Gastroesophageal sphincter (tissue), 4 donors: ENCODE results near the gene PRKAG2. TPM values are rescaled to one million over a fixed set of nuclear protein-coding genes. Genes with fewer than 3 reads are reported as not detected.

Source experiments
- ATAC-seq: fragments of 150-250 bp; one replicate; pipeline ENCODE4 v1.9.1; 2016; ENCODE audit warnings: mild to moderate bottlenecking, moderate library complexity
- H3K27ac ChIP-seq, 4 donors: fragments of 200-600 bp; sonication (generic) in 3 of 4; 1 replicate in 3 of 4; 2 replicates in 1 of 4; pipeline ENCODE4 v1.5.1; 2016 to 2019
- H3K27me3 ChIP-seq: fragments of 200-600 bp; sonication (generic); one replicate; pipeline ENCODE4 v1.5.1; 2019
- H3K36me3 ChIP-seq, 2 donors: fragments of 200-600 bp; sonication (generic); one replicate each; pipeline ENCODE4 v1.5.1; 2019; ENCODE audit warnings: control low read depth in 1 of 2
- H3K4me1 ChIP-seq, 3 donors: fragments of 200-600 bp; sonication (generic); 1 replicate in 2 of 3; 2 replicates in 1 of 3; pipeline ENCODE4 v1.5.1; 2016 to 2019; ENCODE audit warnings: control low read depth in 2 of 3
- H3K4me3 ChIP-seq, 2 donors: fragments of 200-600 bp; sonication (generic); one replicate each; pipeline ENCODE4 v1.5.1; 2019; ENCODE audit warnings: mild to moderate bottlenecking in 1 of 2, moderate library complexity in 1 of 2
- H3K9me3 ChIP-seq, 3 donors: fragments of 200-600 bp; sonication (generic); one replicate each; pipeline ENCODE4 v1.5.1; 2017 to 2019; ENCODE audit warnings: control low read depth in 2 of 3
- CTCF ChIP-seq, 4 experiments: fragments of 200-600 bp in 2 of 4; fragments of 450-650 bp in 2 of 4; sonication (generic) in 1 of 4; IDR thresholded peaks; one replicate each; pipeline ENCODE4 v1.5.1; 2017 to 2019; ENCODE audit warnings: antibody characterized with exemption in 4 of 4, mild to moderate bottlenecking in 2 of 4, moderate library complexity in 2 of 4
- EP300 ChIP-seq: sonication (generic); formaldehyde crosslinking; IDR thresholded peaks from one replicate; pipeline ENCODE4 v1.6.1; 2017; ENCODE audit warnings: antibody characterized with exemption, mild to moderate bottlenecking
- POLR2A ChIP-seq, 2 donors: fragments of 450-650 bp; IDR thresholded peaks; one replicate each; pipeline ENCODE4 v1.6.1; 2017; ENCODE audit warnings: antibody characterized with exemption in 2 of 2, mild to moderate bottlenecking in 2 of 2, moderate library complexity in 1 of 2
- POLR2AphosphoS5 ChIP-seq: sonication (generic); formaldehyde crosslinking; IDR thresholded peaks from one replicate; pipeline ENCODE4 v1.6.1; 2017; ENCODE audit warnings: antibody characterized with exemption
- WGBS, 2 donors: methylation state at CpG; one replicate each; pipeline ENCODE4 v1.1.5; 2018; ENCODE audit warnings: low coverage in 1 of 2; 5-methylcytosine and 5-hydroxymethylcytosine counted together
- total RNA-seq, 4 donors: library from RNA; depleted of rRNA; stranded (reverse); fragments of >200 nt; gene quantifications; one replicate each; pipeline ENCODE4 v1.1.0, GENCODE V29; 2016

The PRKAG2 gene
- total RNA-seq, 4 donors from 2014 or later = 48.9 to 89.0 (median 75.7) TPM

- H3K4me1 ChIP-seq = no peaks in the 10 kb centered on the region
- TF ChIP-seq POLR2A (IDR thresholded peaks at IDR 0.05) = no peak
- no peak for TF ChIP-seq EP300
- TF ChIP-seq CTCF (IDR thresholded peaks at IDR 0.05) = no peak
- TF ChIP-seq POLR2AphosphoS5 = no peak
- WGBS, 2 donors = 43 to 90% methylated on average over 2 to 5 of the region's 12 CpGs
- H3K4me3 ChIP-seq = no peak overlapping the region
- H3K36me3 ChIP-seq = no peaks in the 10 kb centered on the region
- peaks cover 63% of the 10 kb centered on the region for H3K27me3 ChIP-seq
- no peaks in the 10 kb centered on the region for H3K9me3 ChIP-seq
- no peak overlapping the region for H3K27ac ChIP-seq
- ATAC-seq = no peak
These were observed 13.6 kb upstream of the PRKAG2 start for GRCh38 chr7:151890355-151891004.

GRCh38 chr7:151889406-151890354, 12.8 kb upstream of the PRKAG2 start:
- no peaks in the 10 kb centered on the region for H3K9me3 ChIP-seq
- no peak for ATAC-seq
- H3K27ac ChIP-seq = no peak overlapping the region
- no peaks in the 10 kb centered on the region for H3K36me3 ChIP-seq
- 84 to 86% methylated on average over 6 to 8 of the region's 21 CpGs for WGBS, 2 donors
- peaks cover 70% of the 10 kb centered on the region for H3K27me3 ChIP-seq
- no peak overlapping the region for H3K4me3 ChIP-seq
- no peak for TF ChIP-seq CTCF (IDR thresholded peaks at IDR 0.05)
- no peak for TF ChIP-seq POLR2AphosphoS5
- TF ChIP-seq EP300 = no peak
- TF ChIP-seq POLR2A (IDR thresholded peaks at IDR 0.05) = no peak
- no peaks in the 10 kb centered on the region for H3K4me1 ChIP-seq

- Histone ChIP-seq H3K27ac (no peak overlapping the region), H3K9me3 (no peaks in the 10 kb centered on the region), H3K4me1 (no peaks in the 10 kb centered on the region), H3K4me3 (no peak overlapping the region), H3K36me3 (no peaks in the 10 kb centered on the region), H3K27me3 (peaks cover 68% of the 10 kb centered on the region)
- no peak for ATAC-seq
- TF ChIP-seq CTCF (IDR thresholded peaks at IDR 0.05) = no peak
- no peak for TF ChIP-seq EP300
- TF ChIP-seq POLR2AphosphoS5 = no peak
- no peak for TF ChIP-seq POLR2A (IDR thresholded peaks at IDR 0.05)
- WGBS, 2 donors = 61% methylated on average over 5 of the region's 24 CpGs; no CpG with 5 or more reads in 1 of the 2 donors
These were observed 11.5 kb upstream of the PRKAG2 start for GRCh38 chr7:151888079-151889067.

GRCh38 chr7:151886783-151887182, 9.9 kb upstream of the PRKAG2 start:
- no peaks in the 10 kb centered on the region for H3K36me3 ChIP-seq
- peaks cover 54% of the 10 kb centered on the region for H3K27me3 ChIP-seq
- WGBS, 2 donors = 59 to 69% methylated on average over 7 to 11 of the region's 15 CpGs
- TF ChIP-seq POLR2AphosphoS5 = no peak
- H3K9me3 ChIP-seq = no peaks in the 10 kb centered on the region
- no peaks in the 10 kb centered on the region for H3K4me1 ChIP-seq
- no peak overlapping the region for H3K27ac ChIP-seq
- no peak for ATAC-seq
- H3K4me3 ChIP-seq = no peak overlapping the region

- H3K4me1 ChIP-seq = no peaks in the 10 kb centered on the region
- ATAC-seq = no peak
- no peak overlapping the region for H3K27ac ChIP-seq
- 87% methylated on average over 2 of the region's 7 CpGs; no CpG with 5 or more reads in 1 of the 2 donors for WGBS, 2 donors
- H3K9me3 ChIP-seq = no peaks in the 10 kb centered on the region
- H3K4me3 ChIP-seq = no peak overlapping the region
- H3K36me3 ChIP-seq = no peaks in the 10 kb centered on the region
- H3K27me3 ChIP-seq = peaks cover 38% of the 10 kb centered on the region
- no peak for TF ChIP-seq CTCF (IDR thresholded peaks at IDR 0.05)
- no peak for TF ChIP-seq POLR2AphosphoS5
- no peak for TF ChIP-seq EP300
- TF ChIP-seq POLR2A (IDR thresholded peaks at IDR 0.05) = no peak
These were observed 8.3 kb upstream of the PRKAG2 start for GRCh38 chr7:151885202-151885580.
